Smooth muscle cell (in vitro differentiated cells): ENCODE measurements around the gene GANAB. TPM values are rescaled to one million over a fixed set of nuclear protein-coding genes. Genes with fewer than 3 reads are reported as not detected.
"Not testable (repeated sequence)": the region's sequence is repeated elsewhere in the genome, so short reads cannot be mapped to it uniquely, and the experiment has no call there.

Source experiments
- DNase-seq: peaks from one replicate; lab custom pipeline; 2025; ENCODE audit not compliant: unreplicated experiment; lab: John Stamatoyannopoulos, UW
- H2AFZ ChIP-seq: fragments of 200-600 bp; sonication (generic); 2 replicates; pipeline ENCODE4 v1.6.0; 2016; ENCODE audit warnings: antibody characterized with exemption, low read depth, mild to moderate bottlenecking
- H3F3A ChIP-seq: fragments of 200-600 bp; sonication (generic); 2 replicates; pipeline ENCODE4 v1.6.0; 2017; ENCODE audit warnings: antibody characterized with exemption, low read depth
- H3K27ac ChIP-seq: fragments of 200-600 bp; sonication (generic); 2 replicates; pipeline ENCODE4 v1.5.1; 2016; ENCODE audit warnings: low read depth, mild to moderate bottlenecking
- H3K27me3 ChIP-seq: fragments of 200-600 bp; sonication (generic); 2 replicates; pipeline ENCODE4 v1.6.1; 2016; ENCODE audit warnings: low read depth, mild to moderate bottlenecking
- H3K36me3 ChIP-seq: fragments of 200-600 bp; sonication (generic); 2 replicates; pipeline ENCODE4 v1.5.1; 2016; ENCODE audit warnings: low read depth
- H3K4me1 ChIP-seq: fragments of 200-600 bp; sonication (generic); 2 replicates; pipeline ENCODE4 v1.5.1; 2016; ENCODE audit warnings: low read depth
- H3K4me2 ChIP-seq: fragments of 200-600 bp; sonication (generic); 2 replicates; pipeline ENCODE4 v1.6.0; 2016; ENCODE audit warnings: mild to moderate bottlenecking
- H3K4me3 ChIP-seq: fragments of 200-600 bp; sonication (generic); 2 replicates; pipeline ENCODE4 v1.5.1; 2016; ENCODE audit warnings: mild to moderate bottlenecking
- H3K79me2 ChIP-seq: fragments of 200-600 bp; sonication (generic); 2 replicates; pipeline ENCODE4 v1.6.0; 2016; ENCODE audit warnings: low read depth, mild to moderate bottlenecking
- H3K9ac ChIP-seq: fragments of 200-600 bp; sonication (generic); 2 replicates; pipeline ENCODE4 v1.6.0; 2016; ENCODE audit warnings: low read depth
- H3K9me3 ChIP-seq: fragments of 200-600 bp; sonication (generic); replicated peaks from 2 replicates; pipeline ENCODE4 v1.5.1; 2016; ENCODE audit warnings: low read depth
- H4K20me1 ChIP-seq: fragments of 200-600 bp; sonication (generic); 2 replicates; pipeline ENCODE4 v1.6.0; 2016; ENCODE audit warnings: low read depth
- WGBS: methylation state at CpG from one replicate; pipeline ENCODE4 v1.1.7; 2016; ENCODE audit warnings: low lambda C conversion rate; 5-methylcytosine and 5-hydroxymethylcytosine counted together
- polyA plus RNA-seq: library from polyadenylated mRNA; unstranded; fragments of >200 nt; fragmentation: Nextera tagmentation; extraction: Ambion mirVana; gene quantifications from 2 replicates; pipeline ENCODE4 v1.2.1, GENCODE V29; 2016
- total RNA-seq: library from RNA; depleted of rRNA; stranded (reverse); fragments of >200 nt; gene quantifications from 2 replicates; pipeline ENCODE4 v1.2.3, GENCODE V29; 2014
- TF ChIP-seq, protein P1 (sequence below): fragments of 200-600 bp; sonication (generic); IDR thresholded peaks from 2 replicates; pipeline ENCODE4 v1.5.1; 2017; ENCODE audit warnings: borderline replicate concordance, mild to moderate bottlenecking, antibody characterized with exemption; ENCODE audit not compliant: insufficient read depth, poor library complexity, severe bottlenecking

Gene GANAB
- total and polyA plus RNA-seq, 2 experiments from 2014 or later, result 176 to 225 TPM

DNA sequence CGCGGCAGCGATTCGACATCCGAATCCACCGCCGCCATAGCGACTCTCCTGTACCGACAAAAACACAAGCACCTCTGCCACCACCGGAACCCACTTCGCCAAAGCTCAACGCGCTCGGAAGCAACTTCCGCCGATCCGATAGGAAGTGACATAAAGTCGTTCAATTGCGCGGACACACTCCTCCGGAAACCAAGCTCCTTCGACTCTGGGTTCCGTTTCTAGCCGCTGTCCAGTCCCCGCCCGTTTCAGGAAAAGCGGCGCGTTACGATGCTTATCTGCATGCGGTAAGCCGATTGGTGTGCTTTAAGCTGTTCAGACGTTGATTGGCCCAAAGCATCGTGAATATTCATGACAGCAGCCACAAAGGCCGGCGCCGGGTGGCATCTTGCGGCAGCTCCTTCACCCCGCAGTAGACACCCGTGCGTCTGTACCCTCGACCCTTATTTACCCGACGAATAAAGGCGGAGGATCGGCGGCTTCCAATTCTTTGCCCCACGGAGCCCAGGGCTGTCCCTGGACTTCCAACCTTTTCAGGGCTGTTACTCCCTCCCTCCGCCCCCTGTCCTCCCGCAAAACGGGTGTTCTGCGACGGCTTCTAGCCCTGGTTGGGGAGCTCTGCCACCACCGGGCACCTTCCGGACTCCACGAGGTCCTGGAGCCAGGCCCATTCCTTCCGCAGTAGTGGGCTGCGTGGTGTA, 54.8 kb downstream of the GANAB start, which contains the start of gene TUT1:
TSS of gene TUT1 (minus strand) at position 76 of the 698 bp plus-strand sequence. CDS start at position 38, 38 bp downstream.
- under 1% methylated on average over 58 of the region's 58 CpGs for WGBS
- TF ChIP-seq, protein P1, sequence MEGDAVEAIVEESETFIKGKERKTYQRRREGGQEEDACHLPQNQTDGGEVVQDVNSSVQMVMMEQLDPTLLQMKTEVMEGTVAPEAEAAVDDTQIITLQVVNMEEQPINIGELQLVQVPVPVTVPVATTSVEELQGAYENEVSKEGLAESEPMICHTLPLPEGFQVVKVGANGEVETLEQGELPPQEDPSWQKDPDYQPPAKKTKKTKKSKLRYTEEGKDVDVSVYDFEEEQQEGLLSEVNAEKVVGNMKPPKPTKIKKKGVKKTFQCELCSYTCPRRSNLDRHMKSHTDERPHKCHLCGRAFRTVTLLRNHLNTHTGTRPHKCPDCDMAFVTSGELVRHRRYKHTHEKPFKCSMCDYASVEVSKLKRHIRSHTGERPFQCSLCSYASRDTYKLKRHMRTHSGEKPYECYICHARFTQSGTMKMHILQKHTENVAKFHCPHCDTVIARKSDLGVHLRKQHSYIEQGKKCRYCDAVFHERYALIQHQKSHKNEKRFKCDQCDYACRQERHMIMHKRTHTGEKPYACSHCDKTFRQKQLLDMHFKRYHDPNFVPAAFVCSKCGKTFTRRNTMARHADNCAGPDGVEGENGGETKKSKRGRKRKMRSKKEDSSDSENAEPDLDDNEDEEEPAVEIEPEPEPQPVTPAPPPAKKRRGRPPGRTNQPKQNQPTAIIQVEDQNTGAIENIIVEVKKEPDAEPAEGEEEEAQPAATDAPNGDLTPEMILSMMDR, result no peak

DNA sequence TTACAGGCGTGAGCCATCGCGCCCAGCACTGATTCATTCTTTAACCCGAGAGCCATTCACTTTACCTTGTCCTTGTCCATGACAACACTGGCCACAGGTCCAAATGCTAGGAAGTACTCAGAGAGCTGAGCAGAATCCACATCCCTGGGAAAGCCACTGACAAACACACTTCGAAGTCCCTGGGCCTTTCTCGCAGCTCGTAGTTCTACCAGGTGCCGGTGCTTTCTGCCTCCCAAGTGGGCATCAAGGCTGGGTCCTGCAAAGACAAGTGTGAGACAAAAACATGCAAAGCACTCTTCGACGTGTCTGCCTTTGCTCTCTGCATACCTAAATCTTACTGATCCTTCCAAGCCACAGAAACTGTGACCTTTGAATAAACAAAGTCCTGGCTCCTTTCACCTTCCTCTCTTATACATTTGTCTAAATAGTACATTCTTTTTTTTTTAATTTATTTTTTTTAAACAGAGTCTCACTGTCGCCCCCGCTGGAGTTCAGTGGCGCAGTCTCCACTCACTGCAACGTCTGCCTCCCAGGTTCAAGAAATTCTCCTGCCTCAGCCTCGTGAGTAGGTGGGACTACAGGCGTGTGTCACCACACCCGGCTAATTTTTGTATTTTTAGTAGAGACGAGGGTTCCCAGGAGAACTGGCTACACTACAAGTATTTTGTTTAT, 57.3 kb downstream of the GANAB start:
- H3K79me2 ChIP-seq, result peaks cover 18% of the 10 kb centered on the region
- 75% methylated on average over 18 of the region's 18 CpGs for WGBS

More for the DNA sequence above, 54.8 kb downstream of the GANAB start, which contains the start of gene TUT1:
- DNase-seq, result peak; percentile 77
- Histone ChIP-seq H3K4me1 (no peaks in the 10 kb centered on the region), H3K4me3 (peak within 1 kb of the TSS; percentile 84), H3F3A (peaks cover 14% of the 10 kb centered on the region), H3K79me2 (peaks cover 18% of the 10 kb centered on the region), H4K20me1 (no peaks in the 10 kb centered on the region), H3K27ac (peak within 1 kb of the TSS; percentile 90), H3K27me3 (no peaks in the 10 kb centered on the region), H3K9me3 (no peaks in the 10 kb centered on the region), H3K9ac (peak within 1 kb of the TSS; percentile 92), H3K4me2 (peak within 1 kb of the TSS; percentile 91), H2AFZ (peak within 1 kb of the TSS; percentile 80), H3K36me3 (no peaks in the 10 kb centered on the region)

DNA sequence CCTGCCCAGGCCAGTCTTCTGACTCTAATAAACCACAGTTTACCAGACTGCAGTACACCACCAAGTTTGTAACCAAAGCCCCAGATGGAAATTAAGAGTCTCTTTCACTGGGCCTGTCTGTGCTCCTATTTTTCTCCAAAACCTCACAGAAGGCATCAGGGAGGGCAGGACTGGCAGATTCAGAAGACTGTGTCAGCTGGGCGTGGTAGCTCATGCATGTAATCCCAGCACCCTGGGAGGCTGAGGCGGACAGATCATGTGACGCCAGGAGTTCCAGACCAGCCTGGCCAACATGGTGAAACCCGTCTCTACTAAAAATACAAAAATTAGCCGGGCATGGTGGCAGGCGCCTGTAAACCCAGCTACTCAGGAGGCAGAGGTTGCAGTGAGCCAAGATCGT, 61.1 kb downstream of the GANAB start:
- not testable (repeated sequence) for H3K4me1 ChIP-seq, H3K4me3 ChIP-seq, H2AFZ ChIP-seq, H3K27me3 ChIP-seq, H4K20me1 ChIP-seq, H3K36me3 ChIP-seq, H3K27ac ChIP-seq, H3K9me3 ChIP-seq, H3F3A ChIP-seq, H3K4me2 ChIP-seq, DNase-seq, H3K9ac ChIP-seq
- H3K79me2 ChIP-seq, result peaks cover 17% of the 10 kb centered on the region
- WGBS, result 99% methylated on average over 7 of the region's 7 CpGs

More for the DNA sequence above, 57.3 kb downstream of the GANAB start:
- H3K4me2 ChIP-seq, result no peak overlapping the region
- no peaks in the 10 kb centered on the region for H3K36me3 ChIP-seq
- no peaks in the 10 kb centered on the region for H3K27me3 ChIP-seq
- no peak for DNase-seq
- H3K4me1 ChIP-seq, result no peaks in the 10 kb centered on the region
- TF ChIP-seq, protein P1, result peak; percentile 29
- H3F3A ChIP-seq, result peaks cover 14% of the 10 kb centered on the region
- no peak overlapping the region for H3K9ac ChIP-seq
- H2AFZ ChIP-seq, result no peak overlapping the region
- H3K9me3 ChIP-seq, result no peaks in the 10 kb centered on the region
- H3K4me3 ChIP-seq, result no peak overlapping the region
- H3K27ac ChIP-seq, result peak overlapping the region; percentile 18
- no peaks in the 10 kb centered on the region for H4K20me1 ChIP-seq

DNA sequence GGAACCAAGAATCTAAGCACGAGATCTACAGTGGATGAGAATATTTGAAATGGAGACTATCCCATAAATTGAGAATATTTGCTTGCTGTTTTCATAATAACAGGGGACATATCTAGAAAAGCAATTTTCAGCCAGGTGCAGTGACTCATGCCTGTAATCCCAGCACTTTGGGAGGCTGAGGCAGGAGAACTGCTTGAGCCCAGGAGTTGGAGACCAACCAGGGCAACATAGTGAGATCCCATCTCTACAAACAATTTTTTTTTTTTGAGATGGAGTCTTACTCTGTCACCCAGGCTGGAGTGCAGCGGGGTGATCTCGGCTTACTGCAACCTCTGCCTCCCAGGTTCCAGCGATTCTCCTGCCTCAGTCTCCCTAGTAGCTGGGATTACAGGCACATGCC, 64.7 kb downstream of the GANAB start:
- not testable (repeated sequence) for H3K9me3 ChIP-seq, H3K4me2 ChIP-seq
- 97% methylated on average over 4 of the region's 4 CpGs for WGBS

More for the DNA sequence above, 64.7 kb downstream of the GANAB start:
- not testable (repeated sequence) for H3F3A ChIP-seq, H2AFZ ChIP-seq, H3K4me1 ChIP-seq, DNase-seq, H3K36me3 ChIP-seq, H3K4me3 ChIP-seq, H3K9ac ChIP-seq, H3K27ac ChIP-seq, H3K79me2 ChIP-seq, H3K27me3 ChIP-seq, H4K20me1 ChIP-seq
